Stomach (tissue), 9 donors: ENCODE measurements around the gene CTNND2. TPM values are rescaled to one million over a fixed set of nuclear protein-coding genes. Genes with fewer than 3 reads are reported as not detected.
A peak's percentile ranks its signal among the peaks of the same experiment; 100 is the strongest.

Experiments used
- DNase-seq, 2 donors: peaks; one replicate each; pipeline versions ENCODE4 v3.0.0 to v3.0.0-alpha.2; 2013 to 2019
- H3K27ac ChIP-seq, 5 donors: fragments of 200-600 bp in 4 of 5; sonication (generic) in 4 of 5; one replicate each; pipeline ENCODE4 v1.5.1; 2013 to 2019; ENCODE audit warnings: mild to moderate bottlenecking in 1 of 5, moderate library complexity in 1 of 5
- H3K27me3 ChIP-seq, 3 donors: fragments of 200-600 bp; sonication (generic); one replicate each; pipeline ENCODE4 v1.5.1; 2017 to 2019; ENCODE audit warnings: mixed run types in 1 of 3
- H3K36me3 ChIP-seq, 4 donors: fragments of 200-600 bp; sonication (generic); 1 replicate in 3 of 4; 2 replicates in 1 of 4; pipeline ENCODE4 v1.5.1; 2016 to 2019
- H3K4me1 ChIP-seq, 4 donors: fragments of 200-600 bp; sonication (generic); one replicate each; pipeline ENCODE4 v1.5.1; 2016 to 2019
- H3K4me3 ChIP-seq, 4 donors: fragments of 200-600 bp; sonication (generic) in 3 of 4; one replicate each; pipeline ENCODE4 v1.5.1; 2016 to 2019; ENCODE audit warnings: mild to moderate bottlenecking in 1 of 4
- H3K9me3 ChIP-seq, 4 donors: fragments of 200-600 bp; sonication (generic); one replicate each; pipeline ENCODE4 v1.5.1; 2016 to 2019
- EP300 ChIP-seq: sonication (generic); formaldehyde crosslinking; IDR thresholded peaks from one replicate; pipeline ENCODE4 v1.6.1; 2017; ENCODE audit warnings: antibody characterized with exemption
- POLR2A ChIP-seq, 4 donors: fragments of 450-650 bp; IDR thresholded peaks; one replicate each; pipeline ENCODE4 v1.6.1; 2016; ENCODE audit warnings: antibody characterized with exemption in 4 of 4, control low read depth in 2 of 4, mild to moderate bottlenecking in 1 of 4, moderate library complexity in 1 of 4
- POLR2AphosphoS5 ChIP-seq, 3 donors: sonication (generic); formaldehyde crosslinking; IDR thresholded peaks; one replicate each; pipeline ENCODE4 v1.6.1; 2016; ENCODE audit warnings: antibody characterized with exemption in 3 of 3
- WGBS, 5 donors: extraction: QIAGEN DNeasy Blood & Tissue Kit in 3 of 5; methylation state at CpG; one replicate each; pipeline versions ENCODE4 v1.1.5 to v1.1.7; 2013 to 2018; 5-methylcytosine and 5-hydroxymethylcytosine counted together
- intact Hi-C: fragments of 100-400 bp; cut with DNase I; formaldehyde crosslinking; loops from one replicate; pipeline ENCODE4 v1.15.1; 2023; ENCODE audit warnings: low total_unique reads
- polyA plus RNA-seq, 3 donors: library from polyadenylated mRNA; stranded (reverse); fragments of 200-250 nt; gene quantifications; one replicate each; pipeline ENCODE4 v1.2.3, GENCODE V29; 2013
- total RNA-seq, 5 donors: library from RNA; depleted of rRNA; stranded (reverse); fragments of >200 nt; gene quantifications; one replicate each; pipeline versions ENCODE4 v1.1.0 to v1.2.3, GENCODE V29; 2014 to 2016
- TF ChIP-seq, protein P1 (sequence below), 7 experiments: fragments of 450-650 bp in 4 of 7; fragments of 200-600 bp in 3 of 7; sonication (generic) in 3 of 7; IDR thresholded peaks; one replicate each; pipeline ENCODE4 v1.5.1; 2016 to 2019; ENCODE audit warnings: antibody characterized with exemption in 7 of 7, control low read depth in 2 of 7, mild to moderate bottlenecking in 1 of 7
- donor health status: healthy with polysubstance abuse.
- donor health status: Bipolar disorder and iron deficiency.
- donor health status: healthy.

The CTNND2 gene
- total and polyA plus RNA-seq, 8 donors: 0.29 to 3.4 (median 2.0) TPM; not detected in 2

DNA sequence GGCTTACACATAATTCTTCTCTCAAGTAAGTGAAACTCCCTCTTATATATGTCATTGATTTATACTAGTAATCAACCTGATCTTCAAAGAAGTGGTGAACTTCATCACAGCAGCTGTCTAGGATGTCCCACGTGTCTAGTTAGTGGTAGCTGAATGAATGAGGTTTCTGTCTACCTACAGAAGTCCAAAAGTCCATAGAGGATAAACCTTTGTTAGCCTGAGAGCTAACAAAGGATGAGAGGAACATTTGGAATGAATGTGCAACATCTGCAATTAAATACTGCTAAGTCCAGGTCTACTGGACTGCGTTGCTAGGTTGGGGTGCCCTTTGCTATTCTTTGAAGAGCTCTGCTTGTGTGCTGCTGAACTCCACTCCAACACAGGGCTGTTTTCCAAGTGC, 929.4 kb downstream of the CTNND2 start:
- Histone ChIP-seq H3K27ac (no peak overlapping the region), H3K27me3 (no peaks in the 10 kb centered on the region), H3K4me1 (no peaks in the 10 kb centered on the region), H3K9me3 (no peaks in the 10 kb centered on the region), H3K4me3 (no peak overlapping the region), H3K36me3 (no peaks in the 10 kb centered on the region)
- 62 to 82% (median 73%) methylated on average over 2 of the region's 2 CpGs for WGBS, 5 donors
- no peak for DNase-seq
- TF ChIP-seq POLR2AphosphoS5 (IDR thresholded peaks at IDR 0.05) (no peak), POLR2A (IDR thresholded peaks at IDR 0.05) (no peak), EP300 (no peak)
- TF ChIP-seq, protein P1, sequence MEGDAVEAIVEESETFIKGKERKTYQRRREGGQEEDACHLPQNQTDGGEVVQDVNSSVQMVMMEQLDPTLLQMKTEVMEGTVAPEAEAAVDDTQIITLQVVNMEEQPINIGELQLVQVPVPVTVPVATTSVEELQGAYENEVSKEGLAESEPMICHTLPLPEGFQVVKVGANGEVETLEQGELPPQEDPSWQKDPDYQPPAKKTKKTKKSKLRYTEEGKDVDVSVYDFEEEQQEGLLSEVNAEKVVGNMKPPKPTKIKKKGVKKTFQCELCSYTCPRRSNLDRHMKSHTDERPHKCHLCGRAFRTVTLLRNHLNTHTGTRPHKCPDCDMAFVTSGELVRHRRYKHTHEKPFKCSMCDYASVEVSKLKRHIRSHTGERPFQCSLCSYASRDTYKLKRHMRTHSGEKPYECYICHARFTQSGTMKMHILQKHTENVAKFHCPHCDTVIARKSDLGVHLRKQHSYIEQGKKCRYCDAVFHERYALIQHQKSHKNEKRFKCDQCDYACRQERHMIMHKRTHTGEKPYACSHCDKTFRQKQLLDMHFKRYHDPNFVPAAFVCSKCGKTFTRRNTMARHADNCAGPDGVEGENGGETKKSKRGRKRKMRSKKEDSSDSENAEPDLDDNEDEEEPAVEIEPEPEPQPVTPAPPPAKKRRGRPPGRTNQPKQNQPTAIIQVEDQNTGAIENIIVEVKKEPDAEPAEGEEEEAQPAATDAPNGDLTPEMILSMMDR (IDR thresholded peaks at IDR 0.05): no peak
- intact Hi-C loops: no loop called here

DNA sequence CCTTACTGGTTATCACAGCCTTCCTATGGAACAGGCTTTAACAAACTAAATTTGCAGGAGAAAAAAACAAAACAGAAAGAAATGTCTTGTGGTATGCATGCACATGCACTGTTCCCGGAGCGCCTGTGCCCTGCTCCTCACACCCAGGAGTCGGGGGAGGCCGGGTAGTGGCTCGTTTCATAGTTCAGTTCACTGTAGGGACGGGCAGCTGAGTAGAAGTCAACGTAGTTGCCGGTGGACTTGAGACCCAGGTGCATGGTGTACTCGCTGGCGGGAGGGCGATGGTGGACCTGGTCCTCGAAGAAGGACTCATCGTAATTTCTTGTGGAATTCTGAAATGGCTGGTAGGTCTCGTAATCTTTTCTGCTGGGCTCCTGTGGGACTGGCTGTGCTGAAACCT, 930.9 kb downstream of the CTNND2 start:
- no peaks in the 10 kb centered on the region for H3K27me3 ChIP-seq
- no peaks in the 10 kb centered on the region for H3K4me1 ChIP-seq
- H3K9me3 ChIP-seq: no peaks in the 10 kb centered on the region
- TF ChIP-seq POLR2AphosphoS5 (IDR thresholded peaks at IDR 0.05): no peak
- TF ChIP-seq, protein P1 (IDR thresholded peaks at IDR 0.05): no peak
- no peak for TF ChIP-seq POLR2A (IDR thresholded peaks at IDR 0.05)
- no peak for TF ChIP-seq EP300
- H3K27ac ChIP-seq: no peak overlapping the region
- WGBS, 5 donors: 89 to 95% (median 91%) methylated on average over 14 of the region's 14 CpGs
- DNase-seq: no peak
- no peak overlapping the region for H3K4me3 ChIP-seq
- no peaks in the 10 kb centered on the region for H3K36me3 ChIP-seq
- intact Hi-C loops: no loop called here

DNA sequence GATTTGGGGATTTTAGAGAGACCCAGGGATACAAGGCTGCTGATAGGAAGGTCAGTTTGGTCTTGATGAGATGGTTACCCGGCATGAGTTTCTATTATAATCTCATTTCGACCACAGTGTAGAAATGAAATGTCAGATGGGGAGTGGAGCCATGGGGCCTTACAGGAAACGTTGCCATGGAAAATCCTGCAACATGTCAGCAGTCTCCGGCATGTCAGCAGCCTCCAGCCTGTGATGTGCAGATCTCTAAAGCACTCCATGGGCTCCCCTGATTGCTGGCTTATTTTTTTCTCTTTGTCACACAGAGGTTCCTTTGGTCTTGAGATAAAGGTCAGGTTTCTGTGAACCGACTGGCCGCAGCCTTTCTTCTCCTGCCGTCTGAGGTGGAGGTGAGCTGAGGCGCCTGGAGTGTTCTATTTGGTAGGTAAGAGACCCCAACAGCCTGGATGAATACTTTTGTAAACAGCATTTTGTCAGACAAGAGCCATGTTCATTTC, 934.5 kb downstream of the CTNND2 start:
- H3K36me3 ChIP-seq: no peaks in the 10 kb centered on the region
- intact Hi-C loops: no loop called here
- no peak overlapping the region for H3K27ac ChIP-seq
- H3K27me3 ChIP-seq: no peaks in the 10 kb centered on the region
- H3K9me3 ChIP-seq: no peaks in the 10 kb centered on the region
- no peaks in the 10 kb centered on the region for H3K4me1 ChIP-seq
- DNase-seq: no peak
- TF ChIP-seq, protein P1 (IDR thresholded peaks at IDR 0.05): no peak
- TF ChIP-seq POLR2AphosphoS5 (IDR thresholded peaks at IDR 0.05) (no peak), POLR2A (IDR thresholded peaks at IDR 0.05) (no peak), EP300 (no peak)
- no peak overlapping the region for H3K4me3 ChIP-seq
- WGBS, 5 donors: 53 to 67% (median 64%) methylated on average over 8 of the region's 8 CpGs

DNA sequence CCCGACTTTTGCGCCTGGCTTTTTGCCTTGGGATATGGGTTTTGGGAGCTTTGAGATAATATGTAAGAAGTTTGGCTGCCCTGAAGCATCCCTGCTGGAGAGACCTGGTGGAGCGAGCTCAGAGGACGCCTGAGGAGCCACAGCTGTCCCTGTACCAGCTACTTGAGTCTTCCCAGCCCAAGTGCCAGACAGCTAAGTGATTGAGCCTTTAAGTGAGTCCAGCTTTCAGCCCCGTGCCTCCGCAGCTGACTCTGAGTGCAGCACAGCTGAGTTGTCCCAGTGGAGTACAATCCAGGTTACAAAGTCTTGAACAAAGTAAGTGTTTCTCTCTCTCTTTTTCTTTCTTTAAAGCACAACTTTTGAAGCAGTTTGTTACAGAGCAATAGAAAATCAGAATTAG, 939.4 kb downstream of the CTNND2 start:
- Histone ChIP-seq H3K27ac (no peak overlapping the region), H3K4me1 (peaks cover 0 to 4% (median 0%) of the 10 kb centered on the region in 4 donors), H3K9me3 (no peaks in the 10 kb centered on the region), H3K36me3 (no peaks in the 10 kb centered on the region), H3K27me3 (no peaks in the 10 kb centered on the region), H3K4me3 (no peak overlapping the region)
- WGBS, 5 donors: 53 to 75% (median 63%) methylated on average over 6 of the region's 6 CpGs
- intact Hi-C loops: no loop called here
- peak in 1 of 2 donors; percentile 39 for DNase-seq
- TF ChIP-seq, protein P1 (IDR thresholded peaks at IDR 0.05): no peak
- TF ChIP-seq EP300 (no peak), POLR2A (IDR thresholded peaks at IDR 0.05) (no peak), POLR2AphosphoS5 (IDR thresholded peaks at IDR 0.05) (no peak)
